GM19397 (cell line): Measurements from ENCODE around the gene CA14.
A peak's percentile ranks its signal among the peaks of the same experiment; 100 is the strongest.
"Not testable (repeated sequence)": the region's sequence is repeated elsewhere in the genome, so short reads cannot be mapped to it uniquely, and the experiment has no call there.

Experiments used
- ATAC-seq: cut with Tn5 transposase; IDR thresholded peaks from one replicate; pipeline ENCODE4 v1.9.1; 2021; ENCODE audit warnings: mild to moderate bottlenecking, moderate library complexity; ENCODE audit not compliant: unreplicated experiment

Gene CA14

DNA sequence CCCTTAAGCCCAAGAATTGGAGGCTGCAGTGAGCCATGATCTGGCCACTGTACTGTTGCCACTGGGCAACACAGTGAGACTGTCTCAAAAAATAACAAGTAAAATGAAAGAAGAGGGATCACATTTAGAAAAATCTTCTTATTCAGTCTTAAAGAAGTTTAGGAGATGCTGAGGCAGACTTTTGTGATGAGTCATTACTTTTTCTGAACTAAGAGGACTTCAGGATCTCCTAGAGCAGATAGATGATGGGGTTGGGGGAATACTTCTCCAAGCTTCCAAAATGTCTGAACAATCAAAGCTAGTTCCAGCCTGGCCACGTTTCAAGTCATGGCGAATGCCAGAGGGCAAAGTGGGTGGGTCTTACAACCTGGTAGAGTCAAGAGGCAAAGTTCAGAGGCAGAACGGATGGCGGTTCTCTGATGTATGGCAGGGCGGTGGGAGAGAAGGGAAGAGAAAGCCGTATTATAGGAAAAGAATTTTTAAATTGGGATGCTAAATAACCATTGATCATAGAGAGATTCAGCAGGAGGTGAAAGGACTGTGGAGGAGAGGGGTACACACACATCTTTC is 22.6 kb downstream of the CA14 start:
- ATAC-seq = no peak

DNA sequence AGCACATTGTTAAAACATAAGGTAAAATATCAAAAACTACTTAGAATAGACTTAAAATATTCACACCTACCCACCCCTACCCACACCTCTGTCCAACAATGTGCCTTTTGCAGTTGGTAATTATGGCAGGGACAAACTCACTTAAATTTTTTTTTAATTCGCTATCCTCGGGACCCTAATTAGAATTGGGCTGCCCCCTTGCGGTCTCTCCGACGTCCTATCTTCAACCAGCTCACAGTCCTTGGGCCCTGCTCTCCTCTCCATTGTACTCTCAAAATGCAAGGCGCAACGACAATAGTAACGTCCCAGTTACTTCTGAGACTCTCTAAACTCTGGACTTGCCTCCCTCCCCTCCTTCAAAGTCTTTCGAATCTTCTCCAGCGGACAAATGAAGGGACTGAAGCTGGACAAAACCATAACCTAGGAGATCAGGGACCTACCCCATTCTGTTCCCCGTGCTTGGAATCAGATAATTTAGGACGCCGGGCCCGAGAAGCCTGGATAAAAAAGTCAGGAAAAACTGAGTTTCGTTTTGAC is 23.7 kb downstream of the CA14 start:
- no peak for ATAC-seq

DNA sequence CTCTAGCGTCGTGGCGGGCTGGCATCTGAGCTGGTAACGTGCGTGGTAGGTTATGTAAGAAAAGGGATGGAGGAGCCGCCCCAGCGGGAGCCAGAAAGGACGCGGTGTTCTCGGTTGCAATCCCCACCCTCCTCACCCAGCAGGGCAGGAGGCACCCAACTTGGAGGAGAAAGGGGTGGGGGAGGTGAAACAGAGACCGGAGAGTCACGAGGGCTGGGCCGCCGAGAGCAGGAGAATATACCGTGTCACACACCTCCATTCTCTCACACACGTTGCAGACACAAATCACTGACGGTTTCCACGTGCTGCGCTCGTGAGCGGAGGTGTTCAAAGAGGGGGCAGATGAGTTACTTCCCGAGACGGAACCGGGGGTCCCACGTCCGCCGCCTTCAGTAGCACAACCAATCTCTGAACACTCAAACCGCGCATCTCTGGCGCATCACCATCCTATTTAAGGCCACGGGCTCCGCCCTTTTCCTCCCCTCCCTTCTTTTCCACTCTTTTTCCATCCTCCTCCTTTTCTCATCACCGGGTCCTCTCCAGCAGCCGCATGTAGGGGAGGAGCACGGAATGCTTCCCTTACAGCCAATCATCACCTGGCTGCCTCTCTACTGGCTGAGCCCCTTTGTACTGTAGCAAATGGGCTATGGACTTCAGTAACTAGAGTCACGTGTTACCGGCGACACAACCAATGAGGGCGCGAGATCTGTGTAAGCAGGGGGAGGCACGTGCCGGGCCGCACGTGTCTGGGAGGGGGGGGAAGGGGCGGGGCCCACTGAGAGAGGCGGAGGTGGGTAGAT is 24.4 kb downstream of the CA14 start, which contains the start of gene CIART:
TSS of gene CIART (plus strand) at position 797 of the 800 bp plus-strand sequence. CDS start 714 bp downstream, outside the sequence.
- peak; percentile 81 for ATAC-seq

DNA sequence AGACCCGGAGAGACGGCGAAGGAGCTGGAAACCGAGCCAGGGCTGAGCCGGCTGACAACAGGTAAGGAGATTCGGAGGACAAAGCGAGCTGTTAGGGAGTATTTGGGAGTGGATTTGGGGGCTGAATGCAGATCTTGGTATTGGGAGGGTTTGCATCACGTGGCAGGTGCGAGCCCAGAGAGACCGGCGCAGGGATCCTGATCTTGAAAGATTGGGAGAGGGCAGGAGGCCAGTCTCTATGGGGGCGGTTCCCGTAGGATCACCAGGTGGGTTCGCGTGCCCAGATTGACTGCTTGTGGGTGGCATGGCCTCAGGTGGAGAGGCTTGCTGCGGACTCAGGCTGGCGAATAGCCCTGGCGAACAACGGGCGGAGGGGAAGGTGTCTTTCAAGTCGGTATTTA is 25.0 kb downstream of the CA14 start:
- ATAC-seq = no peak

DNA sequence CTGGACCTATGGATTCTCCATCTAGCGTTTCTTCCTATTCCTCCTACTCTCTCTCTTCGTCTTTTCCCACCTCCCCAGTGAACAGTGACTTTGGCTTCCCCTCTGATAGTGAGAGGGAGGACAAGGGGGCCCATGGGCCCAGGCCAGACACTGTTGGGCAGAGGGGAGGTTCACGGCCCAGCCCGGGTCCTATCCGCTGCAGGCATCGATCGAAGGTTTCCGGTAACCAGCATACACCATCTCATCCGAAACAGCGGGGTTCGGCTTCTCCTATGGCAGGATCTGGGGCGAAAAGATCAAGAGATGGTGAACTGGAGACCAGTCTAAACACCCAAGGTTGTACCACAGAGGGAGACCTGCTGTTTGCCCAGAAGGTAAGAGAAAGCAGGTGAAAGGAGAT is 25.7 kb downstream of the CA14 start:
- no peak for ATAC-seq

DNA sequence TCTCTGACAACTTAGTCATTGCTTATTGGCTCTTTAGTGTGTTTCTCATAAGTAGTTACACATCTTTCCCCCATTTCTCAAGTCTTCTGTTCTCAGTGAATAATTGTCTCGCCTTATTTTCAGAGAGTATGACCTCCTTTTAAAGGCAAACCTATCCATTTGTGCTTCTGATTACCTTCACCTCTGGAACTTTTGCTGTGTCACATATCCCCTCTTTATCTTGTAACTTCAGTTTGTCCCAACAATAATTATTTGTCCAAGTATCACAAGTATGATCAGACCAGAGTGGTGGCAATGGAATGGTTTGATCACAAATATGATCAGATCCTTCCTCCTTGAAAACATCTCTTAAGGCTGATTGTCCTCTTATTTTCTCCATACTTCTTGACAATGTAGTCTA is 30.8 kb downstream of the CA14 start:
- ATAC-seq = no peak

DNA sequence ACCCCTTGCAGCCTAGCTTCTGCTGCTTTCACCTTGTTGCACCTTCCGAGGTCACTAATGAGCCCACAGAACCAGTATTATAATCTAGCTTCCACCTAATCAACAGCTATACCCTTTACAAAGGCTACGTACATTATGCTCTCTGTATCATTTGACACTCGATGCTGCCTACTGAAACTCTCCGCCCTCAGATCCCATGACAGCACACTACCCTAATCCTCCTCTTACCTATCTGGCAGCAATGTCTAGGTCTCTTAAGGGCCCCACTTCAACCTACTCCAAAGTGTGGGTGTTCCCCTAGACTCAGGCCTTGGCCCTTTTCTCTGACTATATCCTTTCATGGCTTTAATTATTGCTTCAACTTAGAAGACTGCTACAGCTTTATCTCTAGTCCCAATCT is 31.2 kb downstream of the CA14 start:
- ATAC-seq = no peak

DNA sequence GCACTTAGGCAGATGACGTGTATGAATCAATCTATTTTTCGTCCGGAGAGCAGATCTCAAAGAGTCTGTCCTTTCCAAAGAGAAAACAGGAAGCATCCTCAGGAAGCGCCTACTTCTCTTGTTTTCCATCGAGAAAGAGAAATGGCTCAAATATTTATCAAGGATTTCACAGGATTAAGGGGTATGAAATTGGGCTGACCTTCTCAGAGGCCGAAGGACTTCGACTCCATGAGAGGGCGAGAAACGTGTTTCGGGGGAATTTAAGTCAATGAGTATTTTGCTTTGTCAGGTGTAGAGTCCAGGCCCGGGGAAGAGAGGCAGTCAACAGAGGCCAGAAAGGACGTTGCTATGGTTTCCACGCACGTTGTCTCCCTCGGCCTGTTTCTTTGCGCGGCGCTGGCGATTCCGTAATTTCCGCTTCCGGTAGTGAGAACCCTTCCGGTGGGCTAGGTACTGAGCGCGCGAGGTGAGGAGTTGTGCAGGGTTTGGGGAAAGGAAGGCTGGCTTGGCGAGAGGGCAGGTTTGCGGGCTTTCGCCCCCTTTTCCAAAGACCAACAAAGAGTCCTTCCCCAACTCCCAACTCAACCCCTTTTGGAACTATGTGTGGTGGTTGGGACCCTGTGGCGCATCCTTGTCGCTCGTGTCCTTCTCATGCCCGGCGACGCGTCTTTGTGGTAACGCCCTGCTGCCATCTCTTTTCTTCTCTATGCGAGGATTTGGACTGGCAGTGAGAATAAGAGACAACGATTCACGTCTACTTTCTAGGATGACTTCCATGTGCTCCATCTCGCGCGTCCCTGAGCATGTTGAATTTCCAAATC is 36.1 kb downstream of the CA14 start, which contains the start of gene MRPS21:
TSS of gene MRPS21 (plus strand) at position 429 of the 821 bp plus-strand sequence. CDS start 506 bp downstream, outside the sequence.
- peak; percentile 94 for ATAC-seq

DNA sequence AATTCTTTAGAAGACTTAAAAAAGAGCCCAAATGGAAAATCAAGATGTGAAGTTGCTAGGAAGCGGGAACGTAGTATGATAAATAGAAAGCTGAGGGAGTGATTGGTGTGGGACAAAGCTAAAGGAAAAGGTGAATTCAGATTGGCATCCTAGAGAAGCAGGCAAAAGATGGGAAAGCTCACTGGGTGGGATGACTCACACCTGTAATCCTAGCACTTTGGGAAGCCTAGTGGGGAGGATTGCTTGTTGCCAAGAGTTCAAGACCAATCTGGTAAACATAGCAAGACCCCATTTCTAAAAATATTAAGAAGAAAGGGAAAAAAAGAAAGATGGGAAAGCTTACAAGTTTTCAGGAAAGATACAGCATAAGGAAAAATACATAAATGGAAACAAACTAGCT is 37.9 kb downstream of the CA14 start:
- no peak for ATAC-seq

DNA sequence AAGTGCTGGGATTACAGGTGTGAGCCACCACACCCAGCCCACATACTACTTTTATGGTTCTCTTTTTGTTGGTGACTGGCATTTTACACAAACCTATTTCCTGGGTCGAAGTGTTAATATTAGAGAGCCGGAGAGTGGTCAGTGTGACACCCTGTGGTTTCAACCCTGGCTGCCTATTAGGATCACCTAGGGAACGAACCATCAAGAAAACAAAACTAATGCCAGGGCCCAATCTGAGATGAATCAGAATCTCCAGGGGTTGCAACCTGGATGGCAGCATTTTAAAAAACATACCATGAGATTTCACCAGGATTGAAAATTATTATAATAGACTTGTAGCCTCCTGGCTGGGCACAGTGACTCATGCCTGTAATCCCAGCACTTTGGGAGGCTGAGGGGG is 42.1 kb downstream of the CA14 start:
- ATAC-seq = no peak

DNA sequence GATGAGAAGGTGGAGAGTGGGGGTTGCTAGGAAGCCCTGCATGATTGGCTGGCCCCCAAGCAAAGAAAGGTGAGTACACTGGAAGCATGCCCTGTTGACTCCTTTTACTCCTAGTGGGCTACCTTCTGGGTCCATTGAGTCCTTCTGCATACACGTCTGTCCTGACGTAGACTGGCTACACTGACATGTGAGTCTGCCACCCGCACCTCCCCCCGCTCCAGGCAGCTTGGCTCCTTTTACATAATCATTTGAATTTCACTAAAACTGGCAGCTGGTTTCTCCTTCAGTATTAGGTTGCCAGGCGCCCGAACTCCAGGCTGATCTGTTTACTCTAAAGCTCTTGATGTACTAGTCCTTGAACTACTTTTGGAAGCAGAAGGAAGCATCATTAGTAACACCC is 44.8 kb downstream of the CA14 start:
- no peak for ATAC-seq

DNA sequence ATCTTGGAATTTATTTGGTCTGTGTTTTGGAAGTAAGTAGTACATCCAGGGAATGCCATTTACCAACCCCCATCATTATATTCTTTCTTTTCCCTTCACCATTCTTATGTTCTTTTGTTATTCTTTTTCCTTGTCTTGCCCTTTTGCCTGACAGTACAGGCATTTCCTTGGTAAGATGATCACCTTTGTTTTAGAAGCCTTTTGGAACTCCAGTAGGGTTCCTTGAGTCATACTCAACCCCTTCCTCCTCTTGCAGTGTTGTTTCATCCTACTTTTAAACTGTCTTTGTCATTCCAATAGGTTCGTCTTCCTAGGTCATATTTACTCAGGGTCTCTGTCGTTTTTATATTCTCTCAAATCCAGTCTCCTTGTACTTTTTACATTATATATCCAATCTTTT is 45.3 kb downstream of the CA14 start:
- no peak for ATAC-seq

DNA sequence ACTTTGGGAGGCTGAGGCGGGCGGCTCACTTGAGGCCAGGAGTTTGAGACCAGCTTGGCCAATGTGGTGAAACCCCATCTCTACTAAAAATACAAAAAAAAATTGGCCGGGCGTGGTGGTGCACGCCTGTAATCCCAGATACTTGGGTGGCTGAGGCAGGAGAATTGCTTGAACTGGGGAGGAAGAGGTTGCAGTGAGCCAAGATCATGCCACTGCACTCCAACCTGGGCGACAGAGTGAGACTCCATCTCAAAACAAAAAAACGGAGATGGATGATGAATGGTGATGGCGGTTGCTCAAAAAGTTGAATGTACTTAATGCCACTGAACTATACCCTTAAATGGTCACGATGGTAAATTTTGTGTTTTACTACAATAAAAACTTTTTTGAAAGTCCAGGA is 51.0 kb downstream of the CA14 start:
- not testable (repeated sequence) for ATAC-seq

DNA sequence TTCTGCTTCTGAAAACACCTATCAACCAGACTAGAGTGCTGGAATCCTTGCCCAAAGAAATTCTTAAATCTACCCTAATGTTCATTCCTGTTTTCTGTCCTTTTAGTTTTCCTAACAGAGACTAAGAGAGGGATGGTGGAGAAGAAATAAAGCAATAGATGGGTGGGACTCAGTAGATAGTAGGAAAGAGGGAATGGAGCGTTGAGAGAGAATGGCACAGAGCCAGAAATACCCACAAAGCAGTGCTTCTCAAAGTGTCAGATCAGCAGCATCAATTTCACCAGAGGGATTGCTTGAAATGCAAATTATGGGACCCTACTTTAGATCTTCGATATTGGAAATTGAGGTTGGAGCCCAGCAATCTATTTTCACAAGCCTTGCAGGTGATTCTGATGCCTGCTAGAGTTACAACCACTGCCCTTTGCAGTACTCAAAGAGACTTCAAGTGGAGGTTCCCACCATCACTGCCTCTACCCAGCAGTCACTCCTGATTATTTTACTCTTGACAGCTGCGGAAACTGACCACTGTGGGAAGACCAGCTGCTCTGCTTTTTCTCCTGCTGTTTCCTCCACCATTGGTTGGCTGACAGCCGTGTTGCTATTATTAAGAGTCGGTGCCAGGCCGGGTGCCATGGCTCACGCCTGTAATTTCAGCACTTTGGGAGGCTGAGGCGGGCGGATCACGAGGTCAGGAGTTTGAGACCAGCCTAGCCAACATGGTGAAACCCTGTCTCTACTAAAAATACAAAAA is 52.4 kb downstream of the CA14 start:
- ATAC-seq = no peak

DNA sequence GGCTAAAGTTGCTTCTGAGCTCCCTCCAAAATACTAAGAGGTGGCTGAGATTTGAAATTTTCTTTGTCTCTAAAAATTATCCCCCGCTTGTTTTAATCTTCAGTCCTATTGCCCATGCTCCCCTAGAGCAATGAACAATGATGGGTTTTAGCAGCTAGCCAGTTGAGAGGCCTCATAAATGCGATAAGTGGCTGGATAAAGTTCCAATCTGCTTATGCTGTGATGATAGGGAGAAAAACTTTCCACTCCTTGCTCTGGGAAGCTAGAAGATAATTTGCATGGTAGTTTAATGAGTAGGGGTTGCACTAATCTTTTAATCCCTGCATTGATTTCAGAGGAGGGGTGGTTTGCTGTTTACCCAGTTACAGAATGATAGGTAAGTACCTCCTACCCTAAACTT is 54.2 kb downstream of the CA14 start:
- ATAC-seq = no peak
